ENCODE results near the gene RAI14.
"Not testable (repeated sequence)": the region's sequence is repeated elsewhere in the genome, so short reads cannot be mapped to it uniquely, and the experiment has no call there.

Gene RAI14

GRCh38 chr5:34738381-34738780, 82.3 kb downstream of the RAI14 start:
- TF ChIP-seq TAF1 (IDR thresholded peaks at IDR 0.05; ENCODE audit: borderline replicate concordance, low read depth, low read length) (no peak), POLR2A (IDR thresholded peaks at IDR 0.05; ENCODE audit: low read depth, low read length) (no peak), POLR2AphosphoS5 (IDR thresholded peaks at IDR 0.05; ENCODE audit: low read depth, low read length) (no peak)
- DNase-seq (ENCODE audit: insufficient read length) (no peak), FAIRE-seq (no peak)

- FAIRE-seq (no peak), DNase-seq (ENCODE audit: insufficient read length) (no peak)
- TF ChIP-seq TAF1 (IDR thresholded peaks at IDR 0.05; ENCODE audit: borderline replicate concordance, low read depth, low read length) (no peak), POLR2A (IDR thresholded peaks at IDR 0.05; ENCODE audit: low read depth, low read length) (no peak), POLR2AphosphoS5 (IDR thresholded peaks at IDR 0.05; ENCODE audit: low read depth, low read length) (no peak)
Observed at GRCh38 chr5:34740389-34740806, 84.3 kb downstream of the RAI14 start.

- TF ChIP-seq POLR2A (IDR thresholded peaks at IDR 0.05; ENCODE audit: low read depth, low read length) (no peak), POLR2AphosphoS5 (IDR thresholded peaks at IDR 0.05; ENCODE audit: low read depth, low read length) (no peak), TAF1 (IDR thresholded peaks at IDR 0.05; ENCODE audit: borderline replicate concordance, low read depth, low read length) (no peak)
- DNase-seq (ENCODE audit: insufficient read length) (no peak), FAIRE-seq (no peak)
Observed at GRCh38 chr5:34742061-34742460, 85.9 kb downstream of the RAI14 start.

- FAIRE-seq (no peak), DNase-seq (ENCODE audit: insufficient read length) (no peak)
- TF ChIP-seq POLR2AphosphoS5 (IDR thresholded peaks at IDR 0.05; ENCODE audit: low read depth, low read length): no peak
- TF ChIP-seq POLR2A (IDR thresholded peaks at IDR 0.05; ENCODE audit: low read depth, low read length): no peak
- TF ChIP-seq TAF1 (IDR thresholded peaks at IDR 0.05; ENCODE audit: borderline replicate concordance, low read depth, low read length): no peak
Observed at GRCh38 chr5:34743878-34744277, 87.8 kb downstream of the RAI14 start.

GRCh38 chr5:34748431-34748830, 92.3 kb downstream of the RAI14 start:
- TF ChIP-seq TAF1 (IDR thresholded peaks at IDR 0.05; ENCODE audit: borderline replicate concordance, low read depth, low read length) (no peak), POLR2A (IDR thresholded peaks at IDR 0.05; ENCODE audit: low read depth, low read length) (no peak), POLR2AphosphoS5 (IDR thresholded peaks at IDR 0.05; ENCODE audit: low read depth, low read length) (no peak)
- FAIRE-seq (no peak), DNase-seq (ENCODE audit: insufficient read length) (no peak)

GRCh38 chr5:34749431-34749873, 93.3 kb downstream of the RAI14 start:
- FAIRE-seq: no peak
- TF ChIP-seq POLR2A (IDR thresholded peaks at IDR 0.05; ENCODE audit: low read depth, low read length) (no peak), POLR2AphosphoS5 (IDR thresholded peaks at IDR 0.05; ENCODE audit: low read depth, low read length) (no peak), TAF1 (IDR thresholded peaks at IDR 0.05; ENCODE audit: borderline replicate concordance, low read depth, low read length) (no peak)
- DNase-seq (ENCODE audit: insufficient read length): no peak

- FAIRE-seq: no peak
- TF ChIP-seq POLR2A (IDR thresholded peaks at IDR 0.05; ENCODE audit: low read depth, low read length): no peak
- TF ChIP-seq POLR2AphosphoS5 (IDR thresholded peaks at IDR 0.05; ENCODE audit: low read depth, low read length): no peak
- TF ChIP-seq TAF1 (IDR thresholded peaks at IDR 0.05; ENCODE audit: borderline replicate concordance, low read depth, low read length): no peak
- DNase-seq (ENCODE audit: insufficient read length): no peak
Observed at GRCh38 chr5:34750206-34750605, 94.1 kb downstream of the RAI14 start.

GRCh38 chr5:34751807-34752736, 95.9 kb downstream of the RAI14 start:
- DNase-seq (ENCODE audit: insufficient read length): no peak
- TF ChIP-seq TAF1 (IDR thresholded peaks at IDR 0.05; ENCODE audit: borderline replicate concordance, low read depth, low read length) (no peak), POLR2AphosphoS5 (IDR thresholded peaks at IDR 0.05; ENCODE audit: low read depth, low read length) (no peak), POLR2A (IDR thresholded peaks at IDR 0.05; ENCODE audit: low read depth, low read length) (no peak)
- no peak for FAIRE-seq

- DNase-seq (ENCODE audit: insufficient read length); FAIRE-seq: not testable (repeated sequence)
Observed at GRCh38 chr5:34753236-34753635, 97.1 kb downstream of the RAI14 start.

- no peak for DNase-seq (ENCODE audit: insufficient read length)
- FAIRE-seq: no peak
- TF ChIP-seq TAF1 (IDR thresholded peaks at IDR 0.05; ENCODE audit: borderline replicate concordance, low read depth, low read length) (no peak), POLR2A (IDR thresholded peaks at IDR 0.05; ENCODE audit: low read depth, low read length) (no peak), POLR2AphosphoS5 (IDR thresholded peaks at IDR 0.05; ENCODE audit: low read depth, low read length) (no peak)
Observed at GRCh38 chr5:34755926-34756325, 99.8 kb downstream of the RAI14 start.

- DNase-seq (ENCODE audit: insufficient read length) (no peak), FAIRE-seq (no peak)
Observed at GRCh38 chr5:34756781-34757624, 100.9 kb downstream of the RAI14 start.

More at GRCh38 chr5:34756781-34757624, 100.9 kb downstream of the RAI14 start:
- TF ChIP-seq TAF1 (IDR thresholded peaks at IDR 0.05; ENCODE audit: borderline replicate concordance, low read depth, low read length) (no peak), POLR2A (IDR thresholded peaks at IDR 0.05; ENCODE audit: low read depth, low read length) (no peak)

Measured in GM12892 (cell line).